ENCODE measurements around the gene RARA. TPM values are rescaled to one million over a fixed set of nuclear protein-coding genes. Genes with fewer than 3 reads are reported as not detected.
"Not testable (repeated sequence)": the region's sequence is repeated elsewhere in the genome, so short reads cannot be mapped to it uniquely, and the experiment has no call there.

The RARA gene
- total RNA-seq, 1 donor from 2014 or later = 28.8 TPM

DNA sequence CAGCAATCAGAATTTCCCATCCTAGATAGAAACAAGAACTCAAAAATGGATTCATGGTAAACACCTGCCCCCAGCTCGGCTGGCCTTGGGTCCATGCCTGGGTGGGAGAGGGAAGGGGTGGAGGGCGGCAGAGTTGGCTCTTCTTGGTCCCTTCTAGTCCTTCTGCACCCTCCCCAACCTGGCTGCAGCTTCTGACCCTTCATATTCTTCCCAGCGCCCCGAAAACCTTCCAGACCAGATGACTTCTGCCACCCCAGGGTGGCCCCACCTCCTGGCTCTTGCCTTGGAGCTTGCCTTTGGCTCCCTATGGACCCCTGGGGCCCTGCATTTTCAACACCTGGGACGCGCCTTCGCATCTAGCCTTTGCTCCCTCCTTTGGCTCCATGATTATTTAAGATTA, 60.9 kb downstream of the RARA start:
- intact Hi-C loops (cut with micrococcal nuclease) = no loop called here

DNA sequence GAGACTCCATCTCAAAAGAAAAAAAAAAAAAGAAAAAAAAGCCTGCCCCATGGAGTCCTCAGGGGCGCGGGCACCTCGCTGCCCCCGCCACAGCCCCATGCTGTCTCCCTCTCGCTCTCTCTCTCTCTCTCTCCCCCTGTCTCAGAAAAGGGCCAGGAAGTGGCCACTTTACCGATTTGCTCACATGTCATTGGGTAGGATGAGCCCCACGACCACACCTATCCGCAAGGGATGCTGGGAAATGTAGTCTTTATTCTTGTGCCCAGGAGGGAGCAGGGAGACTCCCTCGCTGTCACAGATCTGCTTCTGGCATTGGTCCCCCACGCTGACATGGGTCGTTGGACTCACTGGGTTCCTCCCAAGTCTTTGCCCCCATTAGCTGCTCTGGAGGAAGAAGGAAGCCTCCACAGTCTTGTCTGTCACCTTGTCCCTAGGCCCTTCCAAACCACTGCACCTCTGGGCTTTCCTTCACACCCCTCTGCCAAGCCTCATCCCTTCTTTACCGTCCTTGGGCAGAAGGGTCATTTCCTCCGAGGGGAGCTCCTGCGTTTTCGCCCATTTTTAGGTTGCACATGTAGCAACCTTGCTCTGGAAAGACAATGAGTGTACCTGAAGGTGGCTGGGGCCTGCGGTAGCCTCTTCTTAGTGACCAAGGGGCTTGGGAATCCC, 62.4 kb downstream of the RARA start:
- intact Hi-C loops (cut with micrococcal nuclease) = no loop called here

- intact Hi-C loops (cut with micrococcal nuclease) = no loop called here
Measured at GRCh38 chr17:40372031-40372430, 63.1 kb downstream of the RARA start.

DNA sequence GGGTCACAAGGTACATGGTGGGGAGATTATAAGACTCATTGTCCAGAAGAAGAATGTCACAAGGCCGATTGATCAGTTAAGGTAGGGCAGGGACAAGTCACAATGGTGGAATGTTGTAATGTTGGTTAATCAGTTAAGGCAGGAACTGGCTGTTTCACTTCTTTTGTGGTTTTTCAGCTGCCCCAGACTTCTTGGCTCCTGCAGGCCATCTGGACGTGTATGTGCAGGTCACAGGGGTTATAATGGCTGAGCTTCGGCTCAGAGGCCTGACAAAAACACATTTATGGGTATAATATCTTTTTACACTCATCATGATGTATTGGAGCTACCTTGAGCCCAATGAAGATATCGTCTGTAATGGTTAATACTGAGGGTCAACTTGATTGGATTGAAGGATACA, 63.7 kb downstream of the RARA start:
- intact Hi-C loops (cut with micrococcal nuclease) = not testable (repeated sequence)

DNA sequence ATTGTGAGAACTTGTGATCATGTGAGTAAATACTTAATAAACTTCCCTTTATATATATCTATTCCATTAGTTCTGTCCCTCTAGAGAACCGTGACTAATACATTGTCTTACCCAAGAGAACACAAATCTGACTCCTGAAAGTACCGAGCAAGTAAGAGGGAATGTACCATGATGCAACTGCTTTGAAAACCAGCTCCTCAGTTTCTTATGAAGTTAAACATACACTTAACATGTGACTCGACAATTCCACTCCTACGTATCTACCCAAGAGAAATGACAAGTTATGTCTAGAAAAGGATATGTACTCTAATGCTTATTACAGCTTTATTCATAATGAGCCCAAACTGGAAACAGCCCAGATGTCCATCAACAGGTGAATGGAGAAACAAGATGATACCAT, 64.3 kb downstream of the RARA start:
- intact Hi-C loops (cut with micrococcal nuclease) = no loop called here

- intact Hi-C loops (cut with micrococcal nuclease) = no loop called here
Measured at GRCh38 chr17:40373999-40374398, 65.0 kb downstream of the RARA start.

DNA sequence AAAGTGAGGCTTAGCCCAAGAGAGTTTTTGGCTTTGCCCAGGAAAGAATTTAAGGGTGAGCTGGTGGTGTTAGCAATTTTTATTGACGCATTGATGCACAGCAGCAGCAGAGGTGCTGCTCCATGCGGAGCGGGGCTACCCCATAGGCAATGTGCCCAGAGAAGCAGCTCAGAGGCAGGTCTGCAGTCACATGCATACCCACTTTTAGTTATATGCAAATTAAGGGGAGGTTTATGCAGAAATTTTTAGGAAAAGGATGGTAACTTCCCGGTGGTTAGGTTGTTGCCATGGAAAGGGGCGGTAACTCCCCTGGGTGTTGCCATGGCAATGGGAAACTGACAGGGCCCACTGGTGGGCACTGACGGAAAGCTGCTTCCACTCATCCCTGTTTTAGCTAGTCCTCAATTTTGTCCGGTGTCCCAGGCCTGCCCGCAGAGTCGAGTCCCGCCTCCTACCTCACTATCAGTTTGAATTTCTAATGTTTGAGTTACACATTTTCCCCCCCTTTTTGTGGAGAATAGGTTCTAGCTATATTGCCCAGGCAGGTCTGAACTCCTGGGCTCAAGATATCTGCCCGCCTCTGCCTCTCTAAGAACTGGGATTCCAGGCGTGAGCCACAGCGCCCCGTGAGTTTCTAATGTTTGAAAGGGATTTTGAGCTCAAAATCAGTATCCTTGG, 66.0 kb downstream of the RARA start:
- intact Hi-C loops (cut with micrococcal nuclease) = no loop called here

DNA sequence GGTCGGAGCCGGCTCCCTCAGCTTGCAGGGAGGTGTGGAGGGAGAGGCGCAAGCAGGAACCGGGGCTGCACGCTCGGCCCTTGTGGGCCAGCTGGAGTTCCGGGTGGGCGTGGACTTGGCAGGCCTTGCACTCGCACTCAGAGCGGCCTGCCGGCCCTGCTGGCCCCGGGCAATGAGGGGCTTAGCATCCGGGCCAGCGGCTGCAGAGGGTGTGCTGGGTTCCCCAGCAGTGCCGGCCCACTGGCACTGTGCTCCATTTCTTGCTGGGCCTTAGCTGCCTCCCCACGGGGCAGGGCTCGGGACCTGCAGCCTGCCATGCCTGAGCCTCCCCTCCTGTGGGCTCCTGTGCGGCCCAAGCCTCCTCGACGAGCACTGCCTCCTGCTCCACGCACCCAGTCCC, 66.8 kb downstream of the RARA start:
- intact Hi-C loops (cut with micrococcal nuclease) = not testable (repeated sequence)

- intact Hi-C loops (cut with micrococcal nuclease) = not testable (repeated sequence)
Measured at GRCh38 chr17:40376541-40376940, 67.6 kb downstream of the RARA start.

GRCh38 chr17:40377832-40378231, 68.9 kb downstream of the RARA start:
- intact Hi-C loops (cut with micrococcal nuclease) = no loop called here

- intact Hi-C loops (cut with micrococcal nuclease) = no loop called here
Measured at GRCh38 chr17:40378966-40379365, 70.0 kb downstream of the RARA start.

GRCh38 chr17:40382251-40382650, 73.3 kb downstream of the RARA start:
- intact Hi-C loops (cut with micrococcal nuclease) = no loop called here

DNA sequence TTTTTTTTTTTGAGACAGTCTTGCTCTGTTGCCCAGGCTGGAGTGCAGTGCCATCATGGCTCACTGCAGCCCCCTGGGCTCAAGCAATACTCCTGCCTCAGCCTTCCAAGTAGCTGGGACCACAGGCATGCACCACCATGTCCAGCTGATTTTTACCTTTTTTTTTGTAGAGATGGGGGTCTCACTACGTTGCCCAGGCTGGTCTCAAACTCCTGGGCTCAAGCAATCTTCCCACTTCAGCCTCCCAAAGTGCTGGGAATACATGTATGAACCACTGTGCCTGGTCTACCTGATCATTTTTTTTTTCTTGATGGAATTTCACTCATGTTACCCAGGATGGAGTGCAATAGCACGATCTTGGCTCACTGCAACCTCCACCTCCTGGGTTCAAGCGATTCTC, 77.6 kb downstream of the RARA start:
- intact Hi-C loops (cut with micrococcal nuclease) = not testable (repeated sequence)

DNA sequence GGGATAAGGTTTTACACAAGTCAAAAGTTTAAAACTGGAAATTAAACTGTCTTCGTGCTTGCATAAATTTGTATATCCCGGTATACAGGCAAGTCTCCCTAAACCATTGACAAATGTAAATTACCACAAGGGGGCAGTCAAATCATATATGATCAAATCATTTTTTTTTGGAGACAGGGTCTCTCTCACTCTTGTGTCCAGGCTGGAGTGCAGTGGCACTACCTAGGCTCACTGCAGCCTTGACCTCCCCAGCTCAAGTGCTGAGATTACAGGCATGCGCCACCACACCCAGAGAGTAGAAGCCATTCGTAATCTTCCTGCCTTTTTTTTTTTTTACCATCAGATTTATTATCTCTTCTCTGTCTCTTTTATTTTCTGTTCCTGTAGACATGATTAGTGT, 90.2 kb downstream of the RARA start:
- intact Hi-C loops (cut with micrococcal nuclease) = loop anchor here (1.0 kb wide), 5 partner anchors 16 to 161 kb away; partner anchors contain the start of gene IGFBP4

DNA sequence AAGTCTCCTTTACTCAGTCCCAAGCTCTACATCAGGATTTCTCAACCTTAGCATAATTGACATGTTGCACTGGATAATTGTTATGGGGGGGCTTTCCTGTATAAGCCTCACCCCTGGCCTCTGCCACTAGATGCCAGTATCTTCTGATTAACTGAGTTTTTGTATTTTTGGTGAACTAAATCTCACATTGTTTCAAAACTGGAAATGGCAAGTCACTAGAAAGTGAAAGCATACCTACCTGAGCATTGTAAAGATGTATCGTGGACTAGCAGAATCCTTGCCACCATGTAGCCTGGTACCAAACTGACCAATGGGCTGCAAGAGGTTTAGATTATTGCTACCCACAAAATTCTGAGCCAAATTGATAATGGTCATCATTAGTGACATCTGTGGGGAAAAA, 93.7 kb downstream of the RARA start:
- intact Hi-C loops (cut with micrococcal nuclease) = no loop called here

DNA sequence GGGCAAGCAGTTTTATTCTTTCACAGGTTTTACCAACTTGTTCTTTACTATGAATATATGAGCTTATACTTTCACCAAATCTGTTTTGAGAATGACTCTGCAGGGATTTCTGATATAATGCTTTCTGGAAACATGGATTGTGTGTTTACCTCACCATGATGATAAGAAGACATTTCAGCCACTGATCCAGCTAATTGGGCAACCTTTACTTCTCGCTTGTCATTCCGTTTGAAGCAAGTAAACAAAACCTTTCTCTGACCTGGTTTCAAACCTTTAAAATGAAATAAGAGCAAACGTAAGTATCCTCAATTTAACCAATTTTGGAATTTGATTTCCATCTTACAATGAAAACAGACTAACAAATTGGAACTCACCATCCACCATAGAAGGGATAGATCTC, 95.0 kb downstream of the RARA start:
- intact Hi-C loops (cut with micrococcal nuclease) = no loop called here

Other genes starting within 250 kb of the RARA start
- gene THRA, start 246.2 kb upstream of the RARA start, total RNA-seq = 1.6 and 1.8 TPM in 2 replicates
- 3.3 and 3.7 TPM in 2 replicates for gene NR1D1, start 208.6 kb upstream of the RARA start, total RNA-seq
- gene MSL1, start 187.2 kb upstream of the RARA start, total RNA-seq = 78.7 and 83.6 TPM in 2 replicates
- 90.5 and 95.1 TPM in 2 replicates for gene CASC3, start 168.6 kb upstream of the RARA start, total RNA-seq
- gene RAPGEFL1, start 131.7 kb upstream of the RARA start, total RNA-seq = 7.4 and 9.6 TPM in 2 replicates
- 26.8 and 29.1 TPM in 2 replicates for gene WIPF2, start 89.9 kb upstream of the RARA start, total RNA-seq
- gene CDC6, start 21.3 kb upstream of the RARA start, total RNA-seq = 72.0 and 78.3 TPM in 2 replicates
- gene GJD3, start 55.6 kb downstream of the RARA start, total RNA-seq = not detected in 2 replicates
- 269 and 270 TPM in 2 replicates for gene TOP2A, start 108.7 kb downstream of the RARA start, total RNA-seq
- gene IGFBP4, start 134.3 kb downstream of the RARA start, total RNA-seq = 75.5 and 77.8 TPM in 2 replicates
- gene TNS4, start 192.4 kb downstream of the RARA start, total RNA-seq = 14.2 and 15.7 TPM in 2 replicates

All from T-helper 1 cell treated with Interleukin-12 subunit alpha and Interleukin-12 subunit beta and Interleukin-4 antibody, amounts not matched to agents 30 ng/mL and 1 ng/mL, for 36 hours (primary cell).